ENCODE measurements around the gene EZR. TPM values are rescaled to one million over a fixed set of nuclear protein-coding genes. Genes with fewer than 3 reads are reported as not detected.

The EZR gene
- total RNA-seq, 4 donors from 2014 or later: 88.0 to 190 (median 177) TPM

- Histone ChIP-seq H3K27ac (peak overlapping the region in 3 of 4 donors; percentile 55 to 70 (median 69)), H3K36me3 (peaks cover 0 to 41% of the 10 kb centered on the region in 2 donors)
These were observed 56.3 kb downstream of the EZR start for GRCh38 chr6:158762787-158763433.

GRCh38 chr6:158761746-158762145, 57.4 kb downstream of the EZR start:
- no peak for TF ChIP-seq EP300 (IDR thresholded peaks at IDR 0.05)
- no peak for TF ChIP-seq POLR2A (IDR thresholded peaks at IDR 0.05)
- no peak for TF ChIP-seq CTCF (IDR thresholded peaks at IDR 0.05)
- TF ChIP-seq POLR2AphosphoS5 (IDR thresholded peaks at IDR 0.05): no peak
- H3K36me3 ChIP-seq: peaks cover 0 to 38% of the 10 kb centered on the region in 2 donors
- no peaks in the 10 kb centered on the region for H3K9me3 ChIP-seq
- no peaks in the 10 kb centered on the region for H3K27me3 ChIP-seq
- no peak overlapping the region for H3K4me3 ChIP-seq
- no peak overlapping the region for H3K27ac ChIP-seq
- peaks cover 0 to 21% (median 6%) of the 10 kb centered on the region in 3 donors for H3K4me1 ChIP-seq
- no peak for ATAC-seq
- WGBS, 2 donors (ENCODE audit: low coverage in 1 of 2): 96 to 100% methylated on average over 2 to 4 of the region's 10 CpGs

More at GRCh38 chr6:158762787-158763433, 56.3 kb downstream of the EZR start:
- 56 to 76% methylated on average over 7 of the region's 12 CpGs for WGBS, 2 donors (ENCODE audit: low coverage in 1 of 2)
- Histone ChIP-seq H3K27me3 (no peaks in the 10 kb centered on the region), H3K4me3 (no peak overlapping the region), H3K4me1 (peaks cover 0 to 21% (median 6%) of the 10 kb centered on the region in 3 donors), H3K9me3 (no peaks in the 10 kb centered on the region)
- TF ChIP-seq POLR2AphosphoS5 (IDR thresholded peaks at IDR 0.05) (peak; percentile 38), EP300 (IDR thresholded peaks at IDR 0.05) (no peak), CTCF (IDR thresholded peaks at IDR 0.05) (no peak), POLR2A (IDR thresholded peaks at IDR 0.05) (no peak)
- ATAC-seq: peak; percentile 63

GRCh38 chr6:158760618-158761250, 58.4 kb downstream of the EZR start:
- no peaks in the 10 kb centered on the region for H3K9me3 ChIP-seq
- peak overlapping the region in 1 of 4 donors; percentile 22 for H3K27ac ChIP-seq
- no peak overlapping the region for H3K4me3 ChIP-seq
- peaks cover 0 to 21% (median 6%) of the 10 kb centered on the region in 3 donors for H3K4me1 ChIP-seq
- 92 to 100% methylated on average over 1 to 2 of the region's 17 CpGs for whole genome bisulfite sequencing, 2 donors (ENCODE audit: low coverage in 1 of 2)
- ATAC-seq: no peak
- no peaks in the 10 kb centered on the region for H3K27me3 ChIP-seq
- peaks cover 0 to 28% of the 10 kb centered on the region in 2 donors for H3K36me3 ChIP-seq
- no peak for TF ChIP-seq POLR2A (IDR thresholded peaks at IDR 0.05)
- TF ChIP-seq CTCF (IDR thresholded peaks at IDR 0.05): no peak
- no peak for TF ChIP-seq POLR2AphosphoS5 (IDR thresholded peaks at IDR 0.05)

GRCh38 chr6:158759966-158760617, 59.1 kb downstream of the EZR start:
- H3K27ac ChIP-seq: peak overlapping the region in 1 of 4 donors; percentile 22
- peaks cover 0 to 22% of the 10 kb centered on the region in 2 donors for H3K36me3 ChIP-seq
- H3K9me3 ChIP-seq: no peaks in the 10 kb centered on the region
- TF ChIP-seq EP300 (IDR thresholded peaks at IDR 0.05) (no peak), POLR2AphosphoS5 (IDR thresholded peaks at IDR 0.05) (no peak)
- peaks cover 0 to 21% (median 6%) of the 10 kb centered on the region in 3 donors for H3K4me1 ChIP-seq
- no peak for ATAC-seq
- H3K4me3 ChIP-seq: no peak overlapping the region
- no peaks in the 10 kb centered on the region for H3K27me3 ChIP-seq
- WGBS, 2 donors (ENCODE audit: low coverage in 1 of 2): 76 to 94% methylated on average over 2 of the region's 7 CpGs

GRCh38 chr6:158758941-158759479, 60.2 kb downstream of the EZR start:
- peaks cover 0 to 12% (median 6%) of the 10 kb centered on the region in 3 donors for H3K4me1 ChIP-seq
- 77% methylated on average over 2 of the region's 18 CpGs; no CpG with 5 or more reads in 1 of the 2 donors for WGBS, 2 donors (ENCODE audit: low coverage in 1 of 2)
- no peaks in the 10 kb centered on the region for H3K9me3 ChIP-seq
- H3K27me3 ChIP-seq: no peaks in the 10 kb centered on the region
- no peak overlapping the region for H3K4me3 ChIP-seq
- H3K36me3 ChIP-seq: peaks cover 0 to 11% of the 10 kb centered on the region in 2 donors
- no peak overlapping the region for H3K27ac ChIP-seq
- ATAC-seq: no peak
- TF ChIP-seq EP300 (IDR thresholded peaks at IDR 0.05) (no peak), POLR2AphosphoS5 (IDR thresholded peaks at IDR 0.05) (no peak), POLR2A (IDR thresholded peaks at IDR 0.05) (no peak), CTCF (IDR thresholded peaks at IDR 0.05) (no peak)
